Uterus (tissue), 2 donors: ENCODE data around the gene CCDC177.

ENCODE experiments used
- POLR2A ChIP-seq, 2 donors: fragments of 450-650 bp; IDR thresholded peaks; one replicate each; pipeline ENCODE4 v1.6.1; 2016; ENCODE audit warnings: antibody characterized with exemption in 2 of 2, mild to moderate bottlenecking in 1 of 2, moderate library complexity in 1 of 2
- TF ChIP-seq, protein P1 (sequence below), 4 experiments: fragments of 200-600 bp in 2 of 4; fragments of 450-650 bp in 2 of 4; sonication (generic) in 2 of 4; IDR thresholded peaks; one replicate each; pipeline ENCODE4 v1.5.1; 2016 to 2019; ENCODE audit warnings: antibody characterized with exemption in 4 of 4, mild to moderate bottlenecking in 2 of 4, moderate library complexity in 1 of 4

DNA sequence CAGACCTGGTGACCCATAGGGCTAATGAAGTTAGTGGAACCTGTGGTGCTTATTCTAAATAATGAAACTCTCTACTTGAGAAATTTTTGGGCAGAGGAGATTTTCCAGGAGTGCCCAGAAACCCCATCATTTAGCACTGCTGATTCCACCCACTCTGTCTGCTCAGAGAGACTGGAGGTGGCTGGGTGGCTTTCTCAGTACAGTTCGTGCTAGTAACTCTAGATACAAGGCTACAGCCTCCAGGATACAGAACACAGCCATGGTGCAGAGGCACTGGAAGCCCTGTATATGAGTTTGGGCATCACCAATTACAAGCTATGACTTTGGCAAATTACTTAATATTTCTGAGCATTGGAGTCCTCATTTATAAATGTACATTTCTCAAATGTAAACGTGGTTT lies 32.4 kb downstream of the CCDC177 start:
- no peak for TF ChIP-seq POLR2A (IDR thresholded peaks at IDR 0.05)
- TF ChIP-seq, protein P1, sequence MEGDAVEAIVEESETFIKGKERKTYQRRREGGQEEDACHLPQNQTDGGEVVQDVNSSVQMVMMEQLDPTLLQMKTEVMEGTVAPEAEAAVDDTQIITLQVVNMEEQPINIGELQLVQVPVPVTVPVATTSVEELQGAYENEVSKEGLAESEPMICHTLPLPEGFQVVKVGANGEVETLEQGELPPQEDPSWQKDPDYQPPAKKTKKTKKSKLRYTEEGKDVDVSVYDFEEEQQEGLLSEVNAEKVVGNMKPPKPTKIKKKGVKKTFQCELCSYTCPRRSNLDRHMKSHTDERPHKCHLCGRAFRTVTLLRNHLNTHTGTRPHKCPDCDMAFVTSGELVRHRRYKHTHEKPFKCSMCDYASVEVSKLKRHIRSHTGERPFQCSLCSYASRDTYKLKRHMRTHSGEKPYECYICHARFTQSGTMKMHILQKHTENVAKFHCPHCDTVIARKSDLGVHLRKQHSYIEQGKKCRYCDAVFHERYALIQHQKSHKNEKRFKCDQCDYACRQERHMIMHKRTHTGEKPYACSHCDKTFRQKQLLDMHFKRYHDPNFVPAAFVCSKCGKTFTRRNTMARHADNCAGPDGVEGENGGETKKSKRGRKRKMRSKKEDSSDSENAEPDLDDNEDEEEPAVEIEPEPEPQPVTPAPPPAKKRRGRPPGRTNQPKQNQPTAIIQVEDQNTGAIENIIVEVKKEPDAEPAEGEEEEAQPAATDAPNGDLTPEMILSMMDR (IDR thresholded peaks at IDR 0.05): no peak
